Stimulated activated CD4-positive, alpha-beta T cell treated with anti-CD3 and anti-CD28 coated beads, Interleukin-15, amount 100 ng/mL, for 48 hours (primary cell): ENCODE measurements around the gene SLFN5.
A peak's percentile ranks its signal among the peaks of the same experiment; 100 is the strongest.
"Not testable (repeated sequence)": the region's sequence is repeated elsewhere in the genome, so short reads cannot be mapped to it uniquely, and the experiment has no call there.

Experiments
- DNase-seq, 2 donors: peaks; one replicate each; pipeline ENCODE4 v3.0.0-alpha.2; 2020; ENCODE audit warnings: low read depth in 2 of 2

SLFN5 gene

GRCh38 chr17:35242805-35243560, at the start of gene SLFN5:
Gene SLFN5 (plus strand): TSS chr17:35243072. CDS start chr17:35258691, 15,619 bp downstream.
- peak; percentile 87 to 89 for DNase-seq

DNA sequence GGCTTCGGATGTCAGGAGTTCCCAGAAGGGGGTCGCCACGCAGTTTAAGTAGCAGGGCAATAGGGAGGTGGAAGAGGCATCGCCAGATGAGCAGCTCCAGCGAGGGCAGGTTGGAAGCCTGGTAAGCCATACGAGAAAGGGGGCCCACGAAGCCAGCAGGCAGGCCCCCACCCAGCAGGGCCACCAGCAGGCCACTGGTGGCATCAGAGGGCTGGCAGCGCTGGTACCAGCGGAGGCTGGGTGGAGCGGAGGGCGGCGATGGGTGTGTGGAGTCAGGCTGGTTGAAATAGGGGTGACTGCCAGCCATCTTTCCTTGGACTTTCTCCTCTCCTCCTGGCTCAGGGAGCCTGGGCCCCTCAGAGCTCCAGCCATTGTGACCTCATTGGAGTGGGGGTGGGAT, 48.9 kb upstream of the SLFN5 start, which contains the start of gene SLC35G3:
TSS of gene SLC35G3 (minus strand) at position 393 of the 400 bp plus-strand sequence. CDS start at position 307, 86 bp downstream.
- DNase-seq = not testable (repeated sequence)

GRCh38 chr17:35195062-35195461, 47.8 kb upstream of the SLFN5 start:
- not testable (repeated sequence) for DNase-seq

DNA sequence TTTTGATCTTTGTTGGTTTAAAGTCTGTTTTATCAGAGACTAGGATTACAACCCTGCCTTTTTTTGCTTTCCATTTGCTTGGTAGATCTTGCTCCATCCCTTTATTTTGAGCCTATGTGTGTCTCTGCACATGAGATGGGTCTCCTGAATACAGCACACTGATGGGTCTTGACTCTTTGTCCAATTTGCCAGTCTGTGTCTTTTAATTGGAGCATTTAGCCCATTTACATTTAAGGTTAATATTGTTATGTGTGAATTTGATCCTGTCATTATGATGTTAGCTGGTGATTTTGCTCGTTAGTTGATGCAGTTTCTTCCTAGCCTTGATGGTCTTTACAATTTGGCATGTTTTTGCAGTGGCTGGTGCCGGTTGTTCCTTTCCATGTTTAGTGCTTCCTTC, 40.3 kb upstream of the SLFN5 start:
- not testable (repeated sequence) for DNase-seq

DNA sequence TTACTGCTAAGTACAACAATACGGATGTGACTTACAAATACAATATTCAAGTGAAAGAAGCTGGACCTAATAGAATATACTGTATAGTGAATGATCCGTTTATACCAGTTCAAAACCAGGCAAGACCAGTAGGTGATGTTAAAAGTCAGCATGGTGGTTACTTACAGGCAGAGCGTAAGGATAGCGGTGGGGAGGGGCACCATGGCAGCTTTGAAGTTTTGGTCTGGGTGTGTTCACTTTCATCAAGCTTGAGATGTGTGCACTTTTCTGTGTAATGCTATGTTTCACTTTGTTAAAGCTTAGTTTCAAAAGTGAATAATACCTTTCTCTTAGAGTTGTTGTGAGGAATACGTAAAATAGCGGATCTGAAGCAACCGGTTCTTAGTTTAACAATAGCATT, 32.1 kb upstream of the SLFN5 start:
- no peak for DNase-seq

DNA sequence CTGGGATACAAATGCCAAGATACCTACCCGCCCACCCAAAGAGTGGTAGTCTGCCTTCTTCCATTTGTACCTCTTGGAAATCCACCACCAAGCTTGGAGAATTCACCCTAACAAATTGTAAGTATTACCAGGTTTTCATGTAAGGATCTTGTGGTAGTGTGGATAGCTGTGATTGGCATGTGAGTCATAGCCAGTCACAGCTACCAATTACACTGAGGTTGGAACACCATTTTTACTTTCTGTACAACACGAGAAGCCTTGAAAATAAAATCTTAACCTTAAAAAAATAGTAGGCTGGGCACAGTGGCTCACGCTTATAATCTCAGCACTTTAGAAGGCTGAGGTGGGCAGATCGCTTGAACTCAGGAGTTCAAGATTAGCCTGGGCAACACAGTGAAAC, 30.2 kb upstream of the SLFN5 start:
- no peak for DNase-seq

GRCh38 chr17:35213412-35213940, 29.4 kb upstream of the SLFN5 start:
- DNase-seq = no peak

DNA sequence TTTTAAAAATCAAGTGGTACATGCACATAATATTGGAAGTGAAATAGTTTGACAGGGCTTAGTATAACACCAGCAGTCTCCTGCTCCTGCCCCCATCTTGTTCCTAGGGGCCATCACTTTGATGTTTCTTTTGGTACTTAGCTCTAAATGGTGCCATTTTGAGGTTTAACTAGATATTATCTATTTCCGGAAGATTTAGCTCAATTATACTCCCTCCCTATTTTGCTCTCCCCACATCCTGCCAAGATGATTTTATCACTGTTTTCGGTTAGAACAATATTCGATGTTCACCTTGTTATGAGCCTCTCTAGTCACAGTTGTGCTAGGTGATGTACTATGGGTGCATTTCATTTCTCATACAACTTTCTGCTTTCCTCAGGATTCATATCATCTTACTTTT, 28.7 kb upstream of the SLFN5 start:
- DNase-seq = no peak

DNA sequence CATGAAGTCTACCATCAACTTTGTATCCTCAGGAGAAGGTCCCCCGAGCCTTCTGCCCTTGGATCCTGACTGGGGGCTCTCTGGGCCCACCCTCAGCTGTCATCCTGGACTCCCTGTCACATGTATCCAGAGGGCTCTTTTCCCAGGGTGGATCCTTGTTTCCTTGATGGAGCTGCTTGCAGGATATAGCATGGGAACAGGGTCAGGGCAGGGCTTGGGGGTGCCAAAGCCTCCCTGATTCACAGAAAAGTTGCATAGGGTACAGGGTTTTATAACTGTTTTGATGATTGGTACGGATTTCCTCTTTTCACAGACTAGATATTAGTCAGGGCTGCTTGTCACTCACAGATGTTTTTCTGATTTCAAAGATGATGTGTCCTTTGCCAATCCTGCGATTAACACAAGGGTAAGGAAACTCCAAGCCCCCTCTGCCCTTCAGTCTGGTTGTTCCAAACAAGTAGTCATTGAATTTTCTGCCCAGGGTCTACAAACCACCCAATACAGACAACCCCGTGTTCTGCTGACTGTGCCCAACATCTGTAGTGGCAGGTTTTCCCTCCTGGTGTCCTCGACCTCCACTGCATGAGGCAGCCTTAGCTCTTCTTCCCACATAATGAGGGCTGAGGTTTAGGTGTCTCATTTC, 28.1 kb upstream of the SLFN5 start:
- DNase-seq = no peak

DNA sequence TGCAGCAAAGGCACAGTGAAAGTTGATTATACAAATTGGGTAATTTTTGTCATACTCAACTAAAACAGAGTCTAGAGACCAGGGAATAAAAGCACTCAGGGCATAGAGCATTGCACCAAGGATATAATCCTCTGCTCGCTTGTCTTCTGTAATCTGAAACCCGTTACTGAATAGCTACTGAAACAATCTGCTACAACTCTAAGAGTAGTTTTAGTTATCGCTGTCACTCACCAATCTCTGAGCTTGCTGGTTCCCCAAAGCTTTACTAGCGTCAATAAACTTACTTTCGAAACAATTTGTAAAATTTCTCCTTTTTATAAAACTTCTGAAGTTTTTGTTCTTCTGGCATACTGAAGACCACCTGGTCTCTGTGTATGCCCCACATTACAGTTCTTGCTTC, 25.8 kb upstream of the SLFN5 start:
- no peak for DNase-seq

- DNase-seq = no peak
These were observed 24.0 kb upstream of the SLFN5 start for GRCh38 chr17:35218915-35219314.

- DNase-seq = no peak
These were observed 20.4 kb upstream of the SLFN5 start for GRCh38 chr17:35222452-35222851.

DNA sequence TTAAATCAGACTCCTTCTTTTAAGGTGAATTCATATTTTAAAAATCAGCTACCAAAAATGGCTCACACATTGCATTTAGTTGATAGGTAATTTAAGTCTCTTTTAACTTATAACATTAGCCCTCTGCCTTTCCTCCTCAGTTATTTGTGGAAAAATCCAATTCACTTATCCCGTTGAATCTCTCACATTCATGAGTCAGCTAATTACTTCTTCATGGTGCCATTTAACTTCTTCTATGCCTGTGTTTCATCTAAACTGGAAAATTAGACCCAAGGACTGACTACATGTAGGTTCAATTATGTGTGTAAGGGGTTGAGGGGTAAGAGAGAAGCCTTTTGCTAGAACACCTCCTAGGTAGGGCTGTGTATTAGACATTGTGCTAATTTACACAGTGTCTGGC, 18.4 kb upstream of the SLFN5 start:
- no peak for DNase-seq

DNA sequence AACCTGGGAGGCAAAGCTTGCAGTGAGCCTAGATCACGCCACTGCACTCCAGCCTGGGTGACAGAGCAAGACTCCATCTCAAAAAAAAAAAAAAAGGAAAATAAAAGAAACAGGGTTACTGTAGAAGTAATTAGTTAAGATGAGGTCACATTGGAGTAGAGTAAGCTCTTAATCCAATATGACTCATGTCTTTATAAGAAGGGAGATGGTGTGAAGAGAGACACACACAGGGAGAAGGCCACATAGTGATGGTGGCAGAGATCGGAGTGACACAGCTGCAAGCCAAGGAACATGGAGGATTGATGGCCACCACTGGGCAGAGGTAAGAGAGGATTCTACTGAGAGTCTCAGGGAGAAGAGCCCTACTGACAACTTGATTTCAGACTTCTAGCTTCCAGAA, 15.3 kb upstream of the SLFN5 start:
- no peak for DNase-seq

- no peak for DNase-seq
These were observed 13.2 kb upstream of the SLFN5 start for GRCh38 chr17:35229638-35230037.

- not testable (repeated sequence) for DNase-seq
These were observed 8.6 kb upstream of the SLFN5 start for GRCh38 chr17:35234315-35234714.

GRCh38 chr17:35235289-35235688, 7.6 kb upstream of the SLFN5 start:
- no peak for DNase-seq

GRCh38 chr17:35235917-35236316, 7.0 kb upstream of the SLFN5 start:
- DNase-seq = no peak

DNA sequence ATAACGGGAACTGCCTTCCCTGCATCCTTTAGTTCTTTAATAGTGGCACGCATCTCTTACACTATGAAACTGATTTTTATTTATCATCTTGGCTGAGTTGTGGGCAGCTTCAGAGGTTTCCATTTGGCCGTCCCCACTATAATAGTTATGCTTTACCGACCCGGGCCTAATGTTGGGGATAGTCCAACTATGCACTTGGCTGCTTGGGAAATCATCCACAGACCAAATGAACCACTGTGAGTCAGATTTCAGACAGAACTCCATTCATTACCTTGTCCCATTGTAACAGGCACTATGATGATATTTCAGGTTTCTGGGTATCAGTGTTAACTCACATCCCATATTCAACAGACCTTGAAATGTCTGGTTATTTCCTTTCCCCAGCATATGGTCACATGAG, 6.1 kb upstream of the SLFN5 start:
- DNase-seq = no peak

DNA sequence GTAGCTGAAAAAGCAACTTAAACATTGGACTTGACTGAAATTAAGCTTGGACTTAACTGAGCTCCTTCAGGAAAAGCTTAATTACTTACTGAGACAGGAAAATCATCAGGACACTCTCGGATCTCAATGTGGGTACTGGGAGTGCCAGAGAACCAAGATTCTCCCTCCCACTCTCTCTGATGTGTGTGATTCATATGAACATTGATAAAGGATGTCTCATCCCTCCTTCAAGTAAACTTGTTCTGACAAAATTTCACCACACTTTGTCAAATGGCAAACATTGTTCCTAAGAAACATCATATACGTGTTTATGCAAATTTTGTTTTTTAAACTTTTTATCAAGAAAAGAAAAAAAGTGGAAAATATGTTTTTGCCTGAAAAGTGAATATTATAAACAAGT, 4.1 kb upstream of the SLFN5 start:
- DNase-seq = no peak

DNA sequence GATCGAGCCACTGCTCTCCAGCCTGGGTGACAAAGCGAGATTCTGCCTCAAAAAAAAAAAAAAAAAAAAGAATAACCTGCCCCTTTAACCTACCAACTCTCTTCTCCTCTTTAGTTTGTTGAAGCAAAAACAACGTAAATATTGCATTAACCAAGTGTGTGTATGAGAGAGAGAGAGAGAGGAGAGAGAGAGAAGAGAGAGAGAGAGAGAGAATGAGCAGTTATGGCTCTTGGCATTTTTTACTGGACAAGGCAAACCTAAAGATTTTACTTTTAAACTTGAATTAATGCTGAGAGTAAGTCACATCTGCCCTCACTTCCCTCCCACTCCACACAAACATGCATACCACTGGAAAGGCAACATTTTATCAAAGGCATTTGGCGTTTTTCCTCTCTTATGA, 3.0 kb upstream of the SLFN5 start:
- DNase-seq = no peak

GRCh38 chr17:35240861-35241260, 2.0 kb upstream of the SLFN5 start:
- no peak for DNase-seq

DNA sequence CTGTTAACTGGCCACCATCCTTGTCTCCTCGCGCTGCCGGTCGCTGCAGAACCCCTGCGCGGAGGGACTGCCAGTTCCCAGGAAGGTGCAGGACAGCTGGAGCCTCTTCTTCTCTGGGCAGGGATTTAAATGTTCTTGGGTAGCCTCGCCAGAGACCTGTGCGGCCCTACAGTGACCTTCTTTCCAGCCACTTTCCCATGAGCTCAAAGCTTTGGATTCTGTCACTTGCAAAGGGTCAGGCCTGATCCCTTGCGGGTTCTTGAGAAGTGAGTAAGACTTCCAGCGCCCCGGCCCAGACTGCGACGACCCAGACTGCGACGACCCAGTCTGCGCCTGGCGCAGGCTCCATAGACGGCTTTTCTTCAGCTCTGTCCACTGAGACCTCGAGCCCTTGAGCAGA, 1.4 kb upstream of the SLFN5 start:
- no peak for DNase-seq
